ENCODE measurements around the gene HRC.

DNA sequence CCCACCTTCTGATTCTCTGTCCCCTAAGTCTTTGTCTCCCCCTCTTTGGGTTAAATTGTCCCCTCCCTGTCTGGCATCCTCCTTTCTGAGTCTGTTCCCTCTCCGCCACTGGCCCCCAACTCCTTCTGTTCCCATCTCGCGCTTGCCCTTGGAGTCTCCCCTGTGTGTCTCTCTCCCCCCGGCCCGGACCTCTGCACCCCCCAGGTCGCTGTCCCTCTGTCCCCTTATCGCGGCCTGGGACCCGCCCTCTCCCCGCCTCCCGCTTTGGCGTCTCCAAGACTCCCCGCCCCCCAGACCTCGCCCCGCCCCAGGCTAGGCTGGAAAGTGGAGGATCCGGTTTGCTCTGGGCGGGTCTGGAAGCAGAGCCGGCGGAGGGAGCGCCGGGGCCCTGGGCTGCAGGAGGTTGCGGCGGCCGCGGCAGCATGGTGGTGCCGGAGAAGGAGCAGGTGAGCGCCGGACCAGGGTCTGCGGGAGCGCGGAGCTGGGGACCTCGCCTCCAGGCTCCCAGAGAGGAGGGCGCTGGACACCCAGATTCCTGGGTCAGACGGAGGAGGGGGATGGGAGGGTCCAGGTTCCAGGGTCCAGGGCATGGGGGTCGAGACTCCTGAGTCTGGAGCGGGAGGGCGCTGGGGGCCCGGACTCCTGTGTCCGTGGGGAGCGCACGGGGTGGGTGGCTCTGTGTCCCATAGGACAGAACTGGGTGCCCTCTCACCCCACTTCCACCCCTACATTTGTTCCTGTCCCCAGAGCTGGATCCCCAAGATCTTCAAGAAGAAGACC is 2.4 kb upstream of the HRC start, which contains the start of gene TRPM4:
- TF ChIP-seq, protein P1, sequence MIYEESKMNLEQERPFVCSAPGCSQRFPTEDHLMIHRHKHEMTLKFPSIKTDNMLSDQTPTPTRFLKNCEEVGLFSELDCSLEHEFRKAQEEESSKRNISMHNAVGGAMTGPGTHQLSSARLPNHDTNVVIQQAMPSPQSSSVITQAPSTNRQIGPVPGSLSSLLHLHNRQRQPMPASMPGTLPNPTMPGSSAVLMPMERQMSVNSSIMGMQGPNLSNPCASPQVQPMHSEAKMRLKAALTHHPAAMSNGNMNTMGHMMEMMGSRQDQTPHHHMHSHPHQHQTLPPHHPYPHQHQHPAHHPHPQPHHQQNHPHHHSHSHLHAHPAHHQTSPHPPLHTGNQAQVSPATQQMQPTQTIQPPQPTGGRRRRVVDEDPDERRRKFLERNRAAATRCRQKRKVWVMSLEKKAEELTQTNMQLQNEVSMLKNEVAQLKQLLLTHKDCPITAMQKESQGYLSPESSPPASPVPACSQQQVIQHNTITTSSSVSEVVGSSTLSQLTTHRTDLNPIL (CRISPR knock-in tag; IDR thresholded peaks at IDR 0.05; ENCODE audit: low read depth): no peak
- TF ChIP-seq, protein P2, sequence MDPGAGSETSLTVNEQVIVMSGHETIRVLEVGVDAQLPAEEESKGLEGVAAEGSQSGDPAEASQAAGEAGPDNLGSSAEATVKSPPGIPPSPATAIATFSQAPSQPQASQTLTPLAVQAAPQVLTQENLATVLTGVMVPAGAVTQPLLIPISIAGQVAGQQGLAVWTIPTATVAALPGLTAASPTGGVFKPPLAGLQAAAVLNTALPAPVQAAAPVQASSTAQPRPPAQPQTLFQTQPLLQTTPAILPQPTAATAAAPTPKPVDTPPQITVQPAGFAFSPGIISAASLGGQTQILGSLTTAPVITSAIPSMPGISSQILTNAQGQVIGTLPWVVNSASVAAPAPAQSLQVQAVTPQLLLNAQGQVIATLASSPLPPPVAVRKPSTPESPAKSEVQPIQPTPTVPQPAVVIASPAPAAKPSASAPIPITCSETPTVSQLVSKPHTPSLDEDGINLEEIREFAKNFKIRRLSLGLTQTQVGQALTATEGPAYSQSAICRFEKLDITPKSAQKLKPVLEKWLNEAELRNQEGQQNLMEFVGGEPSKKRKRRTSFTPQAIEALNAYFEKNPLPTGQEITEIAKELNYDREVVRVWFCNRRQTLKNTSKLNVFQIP (CRISPR knock-in tag; IDR thresholded peaks at IDR 0.05; ENCODE audit: borderline replicate concordance, low read depth): no peak
- TF ChIP-seq, protein P3, sequence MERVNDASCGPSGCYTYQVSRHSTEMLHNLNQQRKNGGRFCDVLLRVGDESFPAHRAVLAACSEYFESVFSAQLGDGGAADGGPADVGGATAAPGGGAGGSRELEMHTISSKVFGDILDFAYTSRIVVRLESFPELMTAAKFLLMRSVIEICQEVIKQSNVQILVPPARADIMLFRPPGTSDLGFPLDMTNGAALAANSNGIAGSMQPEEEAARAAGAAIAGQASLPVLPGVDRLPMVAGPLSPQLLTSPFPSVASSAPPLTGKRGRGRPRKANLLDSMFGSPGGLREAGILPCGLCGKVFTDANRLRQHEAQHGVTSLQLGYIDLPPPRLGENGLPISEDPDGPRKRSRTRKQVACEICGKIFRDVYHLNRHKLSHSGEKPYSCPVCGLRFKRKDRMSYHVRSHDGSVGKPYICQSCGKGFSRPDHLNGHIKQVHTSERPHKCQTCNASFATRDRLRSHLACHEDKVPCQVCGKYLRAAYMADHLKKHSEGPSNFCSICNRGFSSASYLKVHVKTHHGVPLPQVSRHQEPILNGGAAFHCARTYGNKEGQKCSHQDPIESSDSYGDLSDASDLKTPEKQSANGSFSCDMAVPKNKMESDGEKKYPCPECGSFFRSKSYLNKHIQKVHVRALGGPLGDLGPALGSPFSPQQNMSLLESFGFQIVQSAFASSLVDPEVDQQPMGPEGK (CRISPR knock-in tag; IDR thresholded peaks at IDR 0.05; ENCODE audit: borderline replicate concordance): no peak
- TF ChIP-seq ZFP30 (CRISPR knock-in tag; IDR thresholded peaks at IDR 0.05) (no peak), BACH2 (CRISPR knock-in tag; IDR thresholded peaks at IDR 0.05; ENCODE audit: borderline replicate concordance) (no peak), ZNF70 (CRISPR knock-in tag; IDR thresholded peaks at IDR 0.05) (no peak), ZNF8 (CRISPR knock-in tag; IDR thresholded peaks at IDR 0.05) (no peak), PPARA (CRISPR knock-in tag; IDR thresholded peaks at IDR 0.05; ENCODE audit: borderline replicate concordance) (no peak)
- TF ChIP-seq, protein P4, sequence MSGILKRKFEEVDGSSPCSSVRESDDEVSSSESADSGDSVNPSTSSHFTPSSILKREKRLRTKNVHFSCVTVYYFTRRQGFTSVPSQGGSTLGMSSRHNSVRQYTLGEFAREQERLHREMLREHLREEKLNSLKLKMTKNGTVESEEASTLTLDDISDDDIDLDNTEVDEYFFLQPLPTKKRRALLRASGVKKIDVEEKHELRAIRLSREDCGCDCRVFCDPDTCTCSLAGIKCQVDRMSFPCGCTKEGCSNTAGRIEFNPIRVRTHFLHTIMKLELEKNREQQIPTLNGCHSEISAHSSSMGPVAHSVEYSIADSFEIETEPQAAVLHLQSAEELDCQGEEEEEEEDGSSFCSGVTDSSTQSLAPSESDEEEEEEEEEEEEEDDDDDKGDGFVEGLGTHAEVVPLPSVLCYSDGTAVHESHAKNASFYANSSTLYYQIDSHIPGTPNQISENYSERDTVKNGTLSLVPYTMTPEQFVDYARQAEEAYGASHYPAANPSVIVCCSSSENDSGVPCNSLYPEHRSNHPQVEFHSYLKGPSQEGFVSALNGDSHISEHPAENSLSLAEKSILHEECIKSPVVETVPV (CRISPR knock-in tag; IDR thresholded peaks at IDR 0.05): no peak
